PC-3 (cell line): Measurements from ENCODE around the gene PTPRN. TPM values are rescaled to one million over a fixed set of nuclear protein-coding genes. Genes with fewer than 3 reads are reported as not detected.
"Not testable (repeated sequence)": the region's sequence is repeated elsewhere in the genome, so short reads cannot be mapped to it uniquely, and the experiment has no call there.

ENCODE experiments used
- ATAC-seq: fragments of 200-7000 bp; cut with Tn5 transposase; 2 replicates; pipeline ENCODE4 v1.9.1; 2020; ENCODE audit warnings: mild to moderate bottlenecking, moderate library complexity
- BruUV-seq: library from RNA; stranded (reverse); fragments of 400-500 nt; replicated peaks from 2 replicates; lab custom pipeline; 2021; lab: Mats Ljungman, UMichigan
- CTCF ChIA-PET: fragments of 300-600 bp; sonication (Branson Sonifier 250); formaldehyde crosslinking; loops from one replicate; lab custom pipeline; 2022; ENCODE audit warnings: antibody characterized with exemption; lab: Charles Lee
- POLR2A ChIA-PET: fragments of 300-600 bp; sonication (Branson Sonifier 250); formaldehyde crosslinking; loops from one replicate; lab custom pipeline; 2022; ENCODE audit warnings: antibody characterized with exemption; ENCODE audit not compliant: unreplicated experiment; lab: Charles Lee
- DNase-seq: peaks from one replicate; pipeline ENCODE4 v3.0.0-alpha.2; 2015
- H2AFZ ChIP-seq: fragments of 300-600 bp; sonication (generic); 2 replicates; pipeline ENCODE4 v1.6.0; 2016; ENCODE audit warnings: antibody characterized with exemption, low read length
- H3F3A ChIP-seq: fragments of 300-600 bp; sonication (generic); one replicate; pipeline ENCODE4 v1.6.0; 2017; ENCODE audit warnings: antibody characterized with exemption, low read length, control low read depth, mild to moderate bottlenecking; ENCODE audit not compliant: unreplicated experiment
- H3K27ac ChIP-seq: fragments of 300-600 bp; sonication (generic); 2 replicates; pipeline ENCODE4 v1.5.1; 2016; ENCODE audit warnings: mild to moderate bottlenecking, low read length
- H3K27me3 ChIP-seq: fragments of 300-600 bp; sonication (generic); 2 replicates; pipeline ENCODE4 v1.6.1; 2016; ENCODE audit warnings: low read length, mixed read lengths
- H3K36me3 ChIP-seq: fragments of 300-600 bp; sonication (generic); 2 replicates; pipeline ENCODE4 v1.6.1; 2016; ENCODE audit warnings: low read depth, mixed run types, low read length, mixed read lengths
- H3K4me1 ChIP-seq: fragments of 300-600 bp; sonication (generic); 2 replicates; pipeline ENCODE4 v1.5.1; 2016; ENCODE audit warnings: low read length; ENCODE audit not compliant: insufficient read depth
- H3K4me2 ChIP-seq: fragments of 300-600 bp; sonication (generic); 2 replicates; pipeline ENCODE4 v1.6.0; 2016; ENCODE audit warnings: low read length
- H3K4me3 ChIP-seq: fragments of 300-600 bp; sonication (generic); 2 replicates; pipeline ENCODE4 v1.5.1; 2016; ENCODE audit warnings: mild to moderate bottlenecking, low read length, mixed read lengths
- H3K79me2 ChIP-seq: fragments of 300-600 bp; sonication (generic); 2 replicates; pipeline ENCODE4 v1.6.1; 2017; ENCODE audit warnings: low read length, mixed read lengths
- H3K9ac ChIP-seq: fragments of 300-600 bp; sonication (generic); 2 replicates; pipeline ENCODE4 v1.6.0; 2016; ENCODE audit warnings: mild to moderate bottlenecking, low read length
- H3K9me2 ChIP-seq: fragments of 300-600 bp; sonication (generic); replicated peaks from 2 replicates; pipeline ENCODE4 v1.6.1; 2016; ENCODE audit warnings: mixed run types, low read length, mixed read lengths
- H3K9me3 ChIP-seq: fragments of 300-600 bp; sonication (generic); 2 replicates; pipeline ENCODE4 v1.6.1; 2016; ENCODE audit warnings: low read length, mixed read lengths
- H4K20me1 ChIP-seq: fragments of 300-600 bp; sonication (generic); 2 replicates; pipeline ENCODE4 v1.6.1; 2016; ENCODE audit warnings: low read length, mixed read lengths
- CTCF ChIP-seq: fragments of 300-600 bp; sonication (generic); conservative IDR thresholded peaks from 2 replicates; pipeline ENCODE4 v1.5.1; 2017; ENCODE audit warnings: antibody characterized with exemption, low read depth, mild to moderate bottlenecking, low read length
- EZH2 ChIP-seq: fragments of 300-600 bp; sonication (generic); IDR thresholded peaks from one replicate; pipeline ENCODE4 v1.6.1; 2017; ENCODE audit warnings: antibody characterized with exemption, mild to moderate bottlenecking, low read length; ENCODE audit not compliant: unreplicated experiment
- EZH2phosphoT487 ChIP-seq: fragments of 300-600 bp; sonication (generic); IDR thresholded peaks from 2 replicates; pipeline ENCODE4 v1.6.1; 2018; ENCODE audit warnings: mild to moderate bottlenecking, antibody characterized with exemption, low read length, borderline replicate concordance
- intact Hi-C: fragments of 100-400 bp; cut with micrococcal nuclease; formaldehyde crosslinking; loops from 2 replicates; pipeline ENCODE4 v1.9.0; 2023
- total RNA-seq: library from RNA; depleted of rRNA; stranded (reverse); fragments of >200 nt; gene quantifications from 2 replicates; pipeline ENCODE4 v1.2.3, GENCODE V29; 2014

The PTPRN gene
- total RNA-seq, 1 experiment from 2014 or later = 0.07 TPM

- H3K9ac ChIP-seq = no peak overlapping the region
- H3K4me2 ChIP-seq = peak overlapping the region; percentile 19; the same call in 1 of the 2 replicates
- no peaks in the 10 kb centered on the region for H4K20me1 ChIP-seq
- no peaks in the 10 kb centered on the region for H3K9me3 ChIP-seq
- no peaks in the 10 kb centered on the region for H3K9me2 ChIP-seq
- ChIA-PET POLR2A (no interaction called here), CTCF (interaction anchor here (0.6 kb wide), 1 partner anchor 285 kb away, joined by 3 read pairs; no protein-coding TSS in a partner anchor)
- peak; percentile 36 for DNase-seq
- no peaks in the 10 kb centered on the region for H3K4me1 ChIP-seq
- no peak overlapping the region for H3K27ac ChIP-seq
- H3K27me3 ChIP-seq = 0 out of 2 replicates have a peak, but pooled peaks cover 3% of the 10 kb centered on the region
- H3F3A ChIP-seq = no peaks in the 10 kb centered on the region
- no peaks in the 10 kb centered on the region for H3K79me2 ChIP-seq
- H3K36me3 ChIP-seq = no peaks in the 10 kb centered on the region
- no peak for TF ChIP-seq EZH2
- no peak for TF ChIP-seq EZH2phosphoT487
- no peak for TF ChIP-seq CTCF
- no peak overlapping the region for H2AFZ ChIP-seq
- no peak for ATAC-seq
- intact Hi-C loops = no loop called here
- H3K4me3 ChIP-seq = no peak overlapping the region
- no TSS peak for BruUV-seq
Observed at GRCh38 chr2:219314804-219315468, 5.7 kb upstream of the PTPRN start.

GRCh38 chr2:219312683-219313263 is 3.6 kb upstream of the PTPRN start:
- BruUV-seq, H3K27ac ChIP-seq, H3K9me2 ChIP-seq, POLR2A ChIA-PET, H3F3A ChIP-seq, H3K36me3 ChIP-seq, H3K4me3 ChIP-seq, DNase-seq, H2AFZ ChIP-seq, intact Hi-C loops, H3K4me1 ChIP-seq, H3K79me2 ChIP-seq, H3K9me3 ChIP-seq, ATAC-seq, H3K4me2 ChIP-seq, H3K27me3 ChIP-seq, H3K9ac ChIP-seq, CTCF ChIA-PET, H4K20me1 ChIP-seq: not testable (repeated sequence)

DNA sequence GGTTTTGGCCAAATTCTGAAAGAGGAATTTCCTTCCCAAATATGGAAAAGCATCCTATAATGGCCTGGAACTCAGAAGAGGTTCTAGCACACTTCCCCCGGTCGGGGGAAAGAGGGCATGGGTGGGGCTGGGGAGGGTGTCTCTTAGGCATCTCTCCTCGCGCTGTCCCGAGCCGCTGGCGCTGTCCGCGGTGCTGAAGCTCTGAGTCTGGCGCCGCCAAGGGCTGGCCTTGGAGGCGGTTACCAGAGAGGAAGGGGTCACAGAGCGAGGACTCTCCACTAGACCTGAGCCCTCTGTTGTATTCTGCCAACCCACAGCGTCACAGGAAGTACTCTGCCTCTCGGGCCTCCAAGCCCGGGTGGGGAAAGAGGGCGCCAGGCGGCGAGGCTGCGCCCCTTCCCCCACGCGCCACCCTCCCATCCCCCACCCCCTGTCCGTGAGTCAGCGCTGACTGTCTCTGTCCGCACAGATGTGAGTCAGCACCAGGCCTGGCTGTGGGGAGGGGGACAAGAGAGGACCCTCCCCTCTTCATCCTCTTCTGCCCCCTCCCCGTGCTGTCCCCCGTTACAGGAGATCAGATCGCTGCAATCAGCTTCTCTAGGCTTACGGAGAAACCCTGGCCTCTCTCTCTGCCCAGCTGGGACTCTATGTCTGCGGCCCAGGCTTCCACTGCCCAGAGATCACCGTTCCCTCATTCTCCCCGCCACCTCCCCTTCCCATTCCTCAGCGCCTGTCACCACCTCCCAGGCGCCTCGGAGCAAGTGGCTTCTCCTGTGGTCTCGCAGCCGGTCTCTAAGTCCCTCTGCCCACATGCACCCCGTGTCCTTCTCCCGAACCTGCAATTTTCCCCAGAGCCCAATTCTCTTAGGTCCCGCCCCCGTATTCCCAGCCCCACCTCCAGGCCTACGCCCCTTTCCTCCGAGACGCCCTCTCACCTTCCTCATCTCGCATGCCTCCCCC is 779 bp downstream of the PTPRN start:
- Histone ChIP-seq H3F3A (no peaks in the 10 kb centered on the region), H3K79me2 (no peaks in the 10 kb centered on the region), H4K20me1 (no peaks in the 10 kb centered on the region), H3K9ac (no peak overlapping the region), H3K4me2 (peak overlapping the region; percentile 77), H3K4me3 (peak overlapping the region; percentile 57), H3K4me1 (peaks cover 13% of the 10 kb centered on the region), H3K36me3 (no peaks in the 10 kb centered on the region), H3K9me2 (no peaks in the 10 kb centered on the region), H3K27me3 (peaks cover 16% of the 10 kb centered on the region), H3K9me3 (no peaks in the 10 kb centered on the region), H2AFZ (peak overlapping the region; percentile 60; the same call in 1 of the 2 replicates), H3K27ac (no peak overlapping the region)
- BruUV-seq = no TSS peak
- POLR2A ChIA-PET = no interaction called here
- CTCF ChIA-PET = no interaction called here
- ATAC-seq = peak; percentile 96
- TF ChIP-seq EZH2 (no peak), EZH2phosphoT487 (no peak), CTCF (no peak)
- peak; percentile 91 for DNase-seq
- intact Hi-C loops = no loop called here
